Dedifferentiated amniotic fluid mesenchymal stem cell (primary cell): ENCODE results near the gene KITLG.
A peak's percentile ranks its signal among the peaks of the same experiment; 100 is the strongest.
"Not testable (repeated sequence)": the region's sequence is repeated elsewhere in the genome, so short reads cannot be mapped to it uniquely, and the experiment has no call there.

Experiments used
- DNase-seq: peaks from one replicate; pipeline ENCODE4 v3.0.0-alpha.2; 2016; ENCODE audit errors: extremely low spot score

Gene KITLG

GRCh38 chr12:88496429-88496828 lies 83.8 kb downstream of the KITLG start:
- no peak for DNase-seq

GRCh38 chr12:88495031-88495430 lies 85.2 kb downstream of the KITLG start:
- no peak for DNase-seq

GRCh38 chr12:88494520-88494919 lies 85.8 kb downstream of the KITLG start:
- DNase-seq: no peak

- DNase-seq: peak; percentile 65
Observed at GRCh38 chr12:88493636-88494035, 86.6 kb downstream of the KITLG start.

- no peak for DNase-seq
Observed at GRCh38 chr12:88490425-88490824, 89.8 kb downstream of the KITLG start.

- no peak for DNase-seq
Observed at GRCh38 chr12:88472775-88473174, 107.5 kb downstream of the KITLG start.

GRCh38 chr12:88472248-88472647 lies 108.0 kb downstream of the KITLG start:
- no peak for DNase-seq

GRCh38 chr12:88471331-88472045 lies 108.8 kb downstream of the KITLG start:
- DNase-seq: peak; percentile 53

GRCh38 chr12:88469154-88469553 lies 111.1 kb downstream of the KITLG start:
- DNase-seq: no peak

- no peak for DNase-seq
Observed at GRCh38 chr12:88468581-88468980, 111.7 kb downstream of the KITLG start.

- DNase-seq: not testable (repeated sequence)
Observed at GRCh38 chr12:88466708-88467107, 113.6 kb downstream of the KITLG start.

GRCh38 chr12:88458327-88458726 lies 121.9 kb downstream of the KITLG start:
- no peak for DNase-seq

GRCh38 chr12:88453323-88453722 lies 126.9 kb downstream of the KITLG start:
- DNase-seq: peak; percentile 40

GRCh38 chr12:88451205-88451604 lies 129.1 kb downstream of the KITLG start:
- DNase-seq: no peak

GRCh38 chr12:88450136-88450535 lies 130.1 kb downstream of the KITLG start:
- no peak for DNase-seq

GRCh38 chr12:88448337-88448915 lies 131.8 kb downstream of the KITLG start:
- DNase-seq: no peak

GRCh38 chr12:88445705-88446394 lies 134.4 kb downstream of the KITLG start:
- DNase-seq: no peak

GRCh38 chr12:88444481-88444880 lies 135.8 kb downstream of the KITLG start:
- no peak for DNase-seq
